Osteoblast (primary cell): ENCODE results near the gene LGALS9. TPM values are rescaled to one million over a fixed set of nuclear protein-coding genes. Genes with fewer than 3 reads are reported as not detected.
"Not testable (repeated sequence)": the region's sequence is repeated elsewhere in the genome, so short reads cannot be mapped to it uniquely, and the experiment has no call there.

Experiments
- DNase-seq: peaks from one replicate; pipeline ENCODE4 v3.0.0; 2011; ENCODE audit warnings: low spot score, mixed read lengths; ENCODE audit not compliant: insufficient read length; ENCODE audit errors: missing footprints
- H2AFZ ChIP-seq: 2 replicates; pipeline ENCODE4 v1.6.0; 2011; ENCODE audit warnings: mild to moderate bottlenecking, low read length
- H3K27ac ChIP-seq: 2 replicates; pipeline ENCODE4 v1.5.1; 2011; ENCODE audit warnings: mild to moderate bottlenecking, low read depth, low read length, moderate library complexity
- H3K27me3 ChIP-seq: 2 replicates; pipeline ENCODE4 v1.6.0; 2012; ENCODE audit warnings: mild to moderate bottlenecking, control low read depth, inconsistent platforms, low read length, moderate library complexity; ENCODE audit not compliant: insufficient read depth
- H3K36me3 ChIP-seq: 2 replicates; pipeline ENCODE4 v1.5.1; 2011; ENCODE audit warnings: mild to moderate bottlenecking, low read length, control low read depth, moderate library complexity; ENCODE audit not compliant: insufficient read depth
- H3K4me1 ChIP-seq: 2 replicates; pipeline ENCODE4 v1.5.1; 2011; ENCODE audit warnings: mild to moderate bottlenecking, low read length, control low read depth, moderate library complexity; ENCODE audit not compliant: insufficient read depth
- H3K4me2 ChIP-seq: 2 replicates; pipeline ENCODE4 v1.6.0; 2011; ENCODE audit warnings: mild to moderate bottlenecking, low read length; ENCODE audit not compliant: insufficient read depth
- H3K4me3 ChIP-seq: fragments of 200-600 bp; sonication (generic); 3 replicates; pipeline ENCODE4 v1.5.1; 2012; ENCODE audit warnings: mild to moderate bottlenecking, low read length, inconsistent platforms; ENCODE audit not compliant: insufficient read depth
- H3K79me2 ChIP-seq: 2 replicates; pipeline ENCODE4 v1.6.0; 2012; ENCODE audit warnings: mild to moderate bottlenecking, low read length, control low read depth, inconsistent platforms; ENCODE audit not compliant: insufficient read depth
- H3K9me3 ChIP-seq: 2 replicates; pipeline ENCODE4 v1.5.1; 2011; ENCODE audit warnings: low read depth, low read length, control low read depth
- H4K20me1 ChIP-seq: 2 replicates; pipeline ENCODE4 v1.6.0; 2012; ENCODE audit warnings: mild to moderate bottlenecking, low read length, control low read depth; ENCODE audit not compliant: insufficient read depth
- CTCF ChIP-seq: IDR thresholded peaks from 2 replicates; pipeline ENCODE4 v1.5.1; 2011; ENCODE audit warnings: mild to moderate bottlenecking, low read depth, low read length, moderate library complexity; ENCODE audit errors: extremely low read depth
- total RNA-seq: library from RNA; depleted of rRNA; stranded (reverse); fragments of >200 nt; gene quantifications from 2 replicates; pipeline ENCODE4 v1.2.3, GENCODE V29; 2012

The LGALS9 gene
- total RNA-seq, 1 donor, result 1.4 TPM

DNA sequence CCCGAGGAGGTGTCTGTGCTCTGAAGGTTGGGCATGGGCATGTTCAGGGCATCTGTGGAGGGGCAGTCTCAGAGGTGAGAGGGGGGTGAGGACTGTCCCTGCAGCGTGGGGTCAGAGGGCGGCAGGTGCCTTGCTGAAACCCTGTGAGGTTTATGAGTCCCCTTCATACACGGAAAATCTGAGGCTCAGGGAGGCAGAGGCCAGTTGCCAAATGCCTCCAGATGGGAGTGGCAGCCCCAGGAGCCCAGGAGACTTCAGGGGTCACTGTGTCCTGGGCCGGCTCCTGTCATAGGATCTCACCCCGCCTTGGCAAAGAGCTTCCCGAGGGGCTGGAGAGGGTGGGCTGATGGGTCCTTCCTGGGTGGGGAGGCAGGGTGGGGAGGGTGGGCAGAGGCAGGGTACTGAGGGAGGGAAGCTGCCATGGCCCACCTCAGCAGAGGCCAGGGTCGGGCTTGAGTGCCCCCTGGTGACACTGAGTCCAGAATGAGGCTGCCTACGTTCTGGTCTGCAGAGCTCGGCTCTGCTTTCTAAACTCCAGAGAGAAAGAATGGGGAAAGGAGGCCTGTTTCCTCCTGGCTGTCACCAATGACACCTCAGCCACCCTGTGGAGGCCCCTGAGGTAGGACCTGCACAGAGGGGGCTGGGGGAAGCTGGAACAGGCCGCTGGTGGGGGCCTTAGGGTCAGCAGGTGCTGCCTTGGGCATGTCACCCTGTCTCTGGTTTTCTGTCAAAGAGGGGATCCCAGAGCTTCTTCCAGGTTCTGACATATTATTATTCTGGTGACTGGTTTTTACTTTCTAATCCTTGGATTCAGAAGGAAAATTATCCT, 1.1 kb downstream of the LGALS9 start:
- Histone ChIP-seq H3K4me3 (no peak overlapping the region), H2AFZ (no peak overlapping the region)
- no peak for TF ChIP-seq CTCF

GRCh38 chr17:27632766-27633165, 1.8 kb downstream of the LGALS9 start:
- peak overlapping the region; percentile 41 for H2AFZ ChIP-seq
- H3K4me3 ChIP-seq, H3K9me3 ChIP-seq, H3K4me1 ChIP-seq, H3K27ac ChIP-seq, H3K27me3 ChIP-seq, H3K79me2 ChIP-seq, H3K4me2 ChIP-seq, H3K36me3 ChIP-seq, H4K20me1 ChIP-seq, DNase-seq: not testable (repeated sequence)

More for the DNA sequence above, 1.1 kb downstream of the LGALS9 start:
- Histone ChIP-seq H3K27me3 (no peaks in the 10 kb centered on the region), H3K9me3 (no peaks in the 10 kb centered on the region), H3K79me2 (no peaks in the 10 kb centered on the region), H3K27ac (no peak overlapping the region), H3K4me1 (peaks cover 4% of the 10 kb centered on the region), H3K36me3 (no peaks in the 10 kb centered on the region), H4K20me1 (no peaks in the 10 kb centered on the region), H3K4me2 (no peak overlapping the region)
- no peak for DNase-seq

DNA sequence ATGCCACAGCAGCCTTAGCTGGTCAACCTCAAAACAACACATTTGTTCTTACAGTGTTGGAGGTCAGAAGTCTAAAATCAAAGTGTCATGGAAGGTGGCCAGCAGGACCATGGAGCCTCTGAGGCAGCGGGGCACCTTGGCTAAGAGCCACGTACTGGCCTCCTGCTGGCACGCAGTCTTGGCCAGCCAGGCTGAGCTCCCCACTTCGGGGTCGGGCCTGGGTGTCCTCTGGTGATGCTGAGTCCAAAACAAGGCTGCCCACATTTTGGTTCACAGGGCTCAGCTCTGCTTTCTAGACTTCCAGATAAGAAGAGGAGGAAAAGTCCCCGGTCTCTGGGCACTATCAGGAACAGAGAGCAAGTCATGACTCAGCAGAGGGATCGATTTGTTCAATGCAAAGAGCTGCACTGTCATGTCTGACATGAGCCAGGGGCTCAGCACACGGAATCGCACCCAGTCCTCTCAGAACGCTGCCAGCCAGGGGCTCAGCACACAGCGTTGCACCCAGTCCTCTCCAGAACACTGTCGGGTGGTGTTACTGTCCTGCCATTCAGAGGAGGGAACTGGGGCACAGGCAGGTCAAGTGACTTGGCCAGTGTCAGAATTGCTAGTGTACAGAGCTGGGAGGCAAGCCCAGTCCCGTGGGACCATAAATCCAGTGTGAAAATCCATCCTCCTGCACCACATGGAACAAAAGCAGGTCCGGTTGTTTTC, 2.5 kb downstream of the LGALS9 start:
- H3K4me2 ChIP-seq, result no peak overlapping the region
- H3K27ac ChIP-seq, result no peak overlapping the region
- no peak overlapping the region for H3K4me3 ChIP-seq
- H3K36me3 ChIP-seq, result no peaks in the 10 kb centered on the region
- H3K27me3 ChIP-seq, result no peaks in the 10 kb centered on the region
- no peaks in the 10 kb centered on the region for H3K79me2 ChIP-seq
- no peak for DNase-seq
- H2AFZ ChIP-seq, result no peak overlapping the region
- peaks cover 4% of the 10 kb centered on the region for H3K4me1 ChIP-seq
- no peaks in the 10 kb centered on the region for H4K20me1 ChIP-seq
- TF ChIP-seq CTCF, result no peak
- no peaks in the 10 kb centered on the region for H3K9me3 ChIP-seq

DNA sequence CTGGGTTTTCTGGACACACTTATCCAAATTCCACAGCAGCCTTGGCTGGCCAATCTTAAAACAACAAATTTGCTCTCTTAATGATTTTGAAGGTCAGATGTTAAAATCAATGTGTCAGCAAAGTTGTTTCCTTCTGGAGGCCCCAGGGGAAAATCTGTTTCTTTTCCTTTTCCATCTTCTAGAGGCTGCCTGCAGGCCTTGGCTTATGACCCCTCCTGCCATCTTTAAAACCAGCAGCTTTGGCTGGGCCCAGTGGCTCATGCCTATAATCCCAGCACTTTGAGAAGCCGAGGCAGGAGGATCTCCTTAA, 3.0 kb downstream of the LGALS9 start:
- Histone ChIP-seq H3K4me3 (no peak overlapping the region), H3K4me1 (peaks cover 4% of the 10 kb centered on the region), H3K27ac (no peak overlapping the region), H3K9me3 (no peaks in the 10 kb centered on the region), H3K79me2 (no peaks in the 10 kb centered on the region), H3K36me3 (no peaks in the 10 kb centered on the region), H2AFZ (no peak overlapping the region), H4K20me1 (no peaks in the 10 kb centered on the region), H3K4me2 (no peak overlapping the region), H3K27me3 (no peaks in the 10 kb centered on the region)
- no peak for DNase-seq
- no peak for TF ChIP-seq CTCF
